Measurements from ENCODE around the gene ARHGEF7. TPM values are rescaled to one million over a fixed set of nuclear protein-coding genes. Genes with fewer than 3 reads are reported as not detected.
"Not testable (repeated sequence)": the region's sequence is repeated elsewhere in the genome, so short reads cannot be mapped to it uniquely, and the experiment has no call there.

The ARHGEF7 gene
- total RNA-seq, 2 donors from 2014 or later = 49.5 to 53.5 TPM

DNA sequence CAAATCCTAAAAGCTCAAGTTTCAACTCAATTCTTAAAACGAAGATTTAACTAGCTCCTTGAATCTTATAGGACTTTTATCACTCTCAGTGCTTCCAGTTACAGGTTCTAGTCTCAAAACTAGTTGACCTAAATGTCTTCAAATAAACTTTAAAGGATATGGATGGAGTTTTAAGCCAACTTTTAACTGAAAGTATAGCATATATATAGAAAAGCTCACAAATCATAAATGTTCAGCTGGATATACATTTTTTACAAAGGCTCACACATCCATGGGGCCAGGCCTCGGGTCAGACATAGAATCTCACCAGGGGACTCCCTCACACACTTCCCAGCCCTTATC, 47.1 kb upstream of the ARHGEF7 start:
- Mint-ChIP-seq H3K4me3 (peak overlapping the region; percentile 66), H3K4me1 (peaks cover 25% of the 10 kb centered on the region), H3K27ac (no peak overlapping the region), H3K36me3 (ENCODE audit: low read depth) (peaks cover 6% of the 10 kb centered on the region), H3K27me3 (ENCODE audit: insufficient read depth) (peaks cover 49% of the 10 kb centered on the region), H3K9me3 (peaks cover 32% of the 10 kb centered on the region)
- Histone ChIP-seq H3K9me3 (ENCODE audit: control insufficient read depth, low read length) (peaks cover 41% of the 10 kb centered on the region), H3K9ac (ENCODE audit: extremely low read depth, low read length, poor library complexity, severe bottlenecking) (no peak overlapping the region), H3K27ac (ENCODE audit: low read depth, low read length) (no peak overlapping the region), H3K27me3 (ENCODE audit: control insufficient read depth, insufficient read depth, low read length, poor library complexity, severe bottlenecking) (peaks cover 18% of the 10 kb centered on the region), H3K4me3 (ENCODE audit: low read length) (peak overlapping the region; percentile 87), H3K4me1 (ENCODE audit: control insufficient read depth, insufficient read depth, low read length) (peaks cover 3% of the 10 kb centered on the region), H3K36me3 (ENCODE audit: control insufficient read depth, insufficient read depth, low read length) (no peaks in the 10 kb centered on the region)
- TF ChIP-seq, protein P1, sequence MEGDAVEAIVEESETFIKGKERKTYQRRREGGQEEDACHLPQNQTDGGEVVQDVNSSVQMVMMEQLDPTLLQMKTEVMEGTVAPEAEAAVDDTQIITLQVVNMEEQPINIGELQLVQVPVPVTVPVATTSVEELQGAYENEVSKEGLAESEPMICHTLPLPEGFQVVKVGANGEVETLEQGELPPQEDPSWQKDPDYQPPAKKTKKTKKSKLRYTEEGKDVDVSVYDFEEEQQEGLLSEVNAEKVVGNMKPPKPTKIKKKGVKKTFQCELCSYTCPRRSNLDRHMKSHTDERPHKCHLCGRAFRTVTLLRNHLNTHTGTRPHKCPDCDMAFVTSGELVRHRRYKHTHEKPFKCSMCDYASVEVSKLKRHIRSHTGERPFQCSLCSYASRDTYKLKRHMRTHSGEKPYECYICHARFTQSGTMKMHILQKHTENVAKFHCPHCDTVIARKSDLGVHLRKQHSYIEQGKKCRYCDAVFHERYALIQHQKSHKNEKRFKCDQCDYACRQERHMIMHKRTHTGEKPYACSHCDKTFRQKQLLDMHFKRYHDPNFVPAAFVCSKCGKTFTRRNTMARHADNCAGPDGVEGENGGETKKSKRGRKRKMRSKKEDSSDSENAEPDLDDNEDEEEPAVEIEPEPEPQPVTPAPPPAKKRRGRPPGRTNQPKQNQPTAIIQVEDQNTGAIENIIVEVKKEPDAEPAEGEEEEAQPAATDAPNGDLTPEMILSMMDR (conservative IDR thresholded peaks at IDR 0.05) = peak; percentile 51
- WGBS, 2 experiments (ENCODE audit: insufficient coverage in 1 of 2, insufficient read length in 1 of 2) = 20 to 40% methylated on average over 1 to 2 of the region's 2 CpGs
- no peak for DNase-seq

- TF ChIP-seq, protein P1 (conservative IDR thresholded peaks at IDR 0.05) = peak; percentile 23
- Histone ChIP-seq H3K27me3 (ENCODE audit: control insufficient read depth, insufficient read depth, low read length, poor library complexity, severe bottlenecking) (peaks cover 17% of the 10 kb centered on the region), H3K9me3 (ENCODE audit: control insufficient read depth, low read length) (peaks cover 54% of the 10 kb centered on the region)
- H3K27me3 Mint-ChIP-seq (ENCODE audit: insufficient read depth) = peaks cover 39% of the 10 kb centered on the region
- H3K9me3 Mint-ChIP-seq = peaks cover 51% of the 10 kb centered on the region
- H3K36me3 ChIP-seq (ENCODE audit: control insufficient read depth, insufficient read depth, low read length); H3K27ac Mint-ChIP-seq; H3K9ac ChIP-seq (ENCODE audit: extremely low read depth, low read length, poor library complexity, severe bottlenecking); DNase-seq; H3K36me3 Mint-ChIP-seq (ENCODE audit: low read depth); H3K4me1 Mint-ChIP-seq; H3K4me3 ChIP-seq (ENCODE audit: low read length); H3K4me3 Mint-ChIP-seq; H3K27ac ChIP-seq (ENCODE audit: low read depth, low read length); H3K4me1 ChIP-seq (ENCODE audit: control insufficient read depth, insufficient read depth, low read length): not testable (repeated sequence)
- 72 to 88% methylated on average over 2 to 4 of the region's 4 CpGs for WGBS, 2 experiments (ENCODE audit: insufficient coverage in 1 of 2, insufficient read length in 1 of 2)
These were observed 44.0 kb upstream of the ARHGEF7 start for GRCh38 chr13:111071120-111071519.

DNA sequence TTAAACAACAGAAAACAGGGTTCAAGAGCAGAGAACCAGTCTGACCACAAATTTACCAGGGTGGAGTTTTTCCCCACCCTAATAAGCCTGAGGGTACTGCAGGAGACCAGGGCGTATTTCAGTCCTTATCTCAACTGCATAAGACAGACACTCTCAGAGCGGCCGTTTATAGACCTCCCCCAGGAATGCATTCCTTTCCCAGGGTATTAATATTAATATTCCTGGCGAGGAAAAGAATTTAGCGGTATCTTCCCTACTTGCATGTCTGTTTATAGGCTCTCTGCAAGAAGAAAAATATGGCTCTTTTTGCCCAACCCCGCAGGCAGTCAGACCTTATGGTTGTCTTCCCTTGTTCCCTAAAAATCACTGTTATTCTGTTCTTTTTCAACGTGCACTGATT, 43.6 kb upstream of the ARHGEF7 start:
- H3K36me3 Mint-ChIP-seq (ENCODE audit: low read depth); H3K36me3 ChIP-seq (ENCODE audit: control insufficient read depth, insufficient read depth, low read length): not testable (repeated sequence)

DNA sequence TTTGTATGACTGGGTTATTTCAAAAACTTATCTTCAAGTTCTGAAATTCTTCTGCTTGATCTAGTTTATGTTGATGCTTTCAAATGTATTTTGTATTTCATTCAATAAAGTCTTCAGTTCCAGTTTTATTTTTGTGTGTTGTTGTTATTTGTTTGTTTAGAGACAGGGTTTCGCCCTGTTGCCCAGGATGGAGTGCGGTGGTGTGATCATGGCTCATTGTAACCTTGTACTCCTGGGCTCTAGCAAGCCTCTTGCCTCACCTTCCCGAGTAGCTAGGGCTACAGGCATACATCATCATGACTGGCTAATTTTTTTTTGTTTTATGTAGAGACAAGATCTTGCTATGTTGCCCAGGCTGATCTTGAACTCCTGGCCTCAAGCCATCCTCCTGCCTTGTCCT, 40.3 kb upstream of the ARHGEF7 start:
- H3K9ac ChIP-seq (ENCODE audit: extremely low read depth, low read length, poor library complexity, severe bottlenecking) = no peak overlapping the region
- Mint-ChIP-seq H3K4me3 (no peak overlapping the region), H3K4me1 (no peaks in the 10 kb centered on the region), H3K27me3 (ENCODE audit: insufficient read depth) (peaks cover 8% of the 10 kb centered on the region), H3K9me3 (peaks cover 51% of the 10 kb centered on the region), H3K36me3 (ENCODE audit: low read depth) (peaks cover 6% of the 10 kb centered on the region), H3K27ac (no peak overlapping the region)
- 86 to 90% methylated on average over 2 to 3 of the region's 3 CpGs for WGBS, 2 experiments (ENCODE audit: insufficient coverage in 1 of 2, insufficient read length in 1 of 2)
- H3K27ac ChIP-seq (ENCODE audit: low read depth, low read length) = no peak overlapping the region
- DNase-seq = no peak
- no peaks in the 10 kb centered on the region for H3K27me3 ChIP-seq (ENCODE audit: control insufficient read depth, insufficient read depth, low read length, poor library complexity, severe bottlenecking)
- H3K9me3 ChIP-seq (ENCODE audit: control insufficient read depth, low read length) = peaks cover 54% of the 10 kb centered on the region
- no peaks in the 10 kb centered on the region for H3K4me1 ChIP-seq (ENCODE audit: control insufficient read depth, insufficient read depth, low read length)
- no peaks in the 10 kb centered on the region for H3K36me3 ChIP-seq (ENCODE audit: control insufficient read depth, insufficient read depth, low read length)
- H3K4me3 ChIP-seq (ENCODE audit: low read length) = no peak overlapping the region
- TF ChIP-seq, protein P1 (conservative IDR thresholded peaks at IDR 0.05) = no peak

More for the DNA sequence above, 43.6 kb upstream of the ARHGEF7 start:
- peaks cover 35% of the 10 kb centered on the region for H3K27me3 Mint-ChIP-seq (ENCODE audit: insufficient read depth)
- not testable (repeated sequence) for H3K27ac ChIP-seq (ENCODE audit: low read depth, low read length); H3K4me1 ChIP-seq (ENCODE audit: control insufficient read depth, insufficient read depth, low read length); DNase-seq; H3K4me3 ChIP-seq (ENCODE audit: low read length); H3K27ac Mint-ChIP-seq; H3K4me3 Mint-ChIP-seq; H3K4me1 Mint-ChIP-seq; H3K9ac ChIP-seq (ENCODE audit: extremely low read depth, low read length, poor library complexity, severe bottlenecking)
- Histone ChIP-seq H3K9me3 (ENCODE audit: control insufficient read depth, low read length) (peaks cover 54% of the 10 kb centered on the region), H3K27me3 (ENCODE audit: control insufficient read depth, insufficient read depth, low read length, poor library complexity, severe bottlenecking) (peaks cover 13% of the 10 kb centered on the region)
- H3K9me3 Mint-ChIP-seq = peaks cover 51% of the 10 kb centered on the region
- 87 to 100% methylated on average over 6 to 7 of the region's 7 CpGs for WGBS, 2 experiments (ENCODE audit: insufficient coverage in 1 of 2, insufficient read length in 1 of 2)
